ENCODE results near the gene CD302.

CD302 gene

GRCh38 chr2:159811232-159811631, 13.2 kb upstream of the CD302 start:
- H3K4me3 ChIP-seq (ENCODE audit: low read length): no peak overlapping the region
- H3K9ac ChIP-seq (ENCODE audit: low read depth, low read length): no peak overlapping the region
- no peaks in the 10 kb centered on the region for H3K9me3 ChIP-seq (ENCODE audit: insufficient read depth, low read depth, low read length)
- no peaks in the 10 kb centered on the region for H3K27me3 ChIP-seq (ENCODE audit: insufficient read depth, low read length)
- no peak overlapping the region for H3K27ac ChIP-seq (ENCODE audit: low read depth, low read length)
- 90% methylated on average over 4 of the region's 4 CpGs for WGBS
- H3K36me3 ChIP-seq (ENCODE audit: insufficient read depth, low read length): no peaks in the 10 kb centered on the region
- H3K4me1 ChIP-seq (ENCODE audit: insufficient read depth, low read length): no peaks in the 10 kb centered on the region

DNA sequence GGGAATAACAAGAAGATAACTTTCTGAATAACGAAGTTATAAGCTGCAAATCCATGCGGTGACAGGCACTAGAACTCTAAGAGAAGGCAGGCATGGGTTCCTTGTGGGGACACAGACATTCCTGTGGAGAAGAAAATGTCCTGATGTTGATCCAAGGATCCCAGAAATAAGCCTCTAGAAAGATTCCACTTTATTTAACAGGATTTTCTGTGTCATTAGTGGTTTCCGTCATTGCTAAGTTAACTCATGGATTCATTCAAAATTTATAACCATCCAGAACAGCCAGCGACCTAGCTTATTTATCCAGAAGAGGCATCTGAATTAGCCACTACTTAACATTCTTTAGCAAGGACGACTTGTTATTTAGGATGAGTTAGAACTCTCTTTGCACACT, 10.0 kb upstream of the CD302 start:
- Histone ChIP-seq H3K27me3 (ENCODE audit: insufficient read depth, low read length) (no peaks in the 10 kb centered on the region), H3K9me3 (ENCODE audit: insufficient read depth, low read depth, low read length) (no peaks in the 10 kb centered on the region), H3K4me3 (ENCODE audit: low read length) (no peak overlapping the region), H3K9ac (ENCODE audit: low read depth, low read length) (no peak overlapping the region), H3K27ac (ENCODE audit: low read depth, low read length) (no peak overlapping the region), H3K36me3 (ENCODE audit: insufficient read depth, low read length) (no peaks in the 10 kb centered on the region), H3K4me1 (ENCODE audit: insufficient read depth, low read length) (no peaks in the 10 kb centered on the region)
- WGBS: 90% methylated on average over 5 of the region's 5 CpGs

DNA sequence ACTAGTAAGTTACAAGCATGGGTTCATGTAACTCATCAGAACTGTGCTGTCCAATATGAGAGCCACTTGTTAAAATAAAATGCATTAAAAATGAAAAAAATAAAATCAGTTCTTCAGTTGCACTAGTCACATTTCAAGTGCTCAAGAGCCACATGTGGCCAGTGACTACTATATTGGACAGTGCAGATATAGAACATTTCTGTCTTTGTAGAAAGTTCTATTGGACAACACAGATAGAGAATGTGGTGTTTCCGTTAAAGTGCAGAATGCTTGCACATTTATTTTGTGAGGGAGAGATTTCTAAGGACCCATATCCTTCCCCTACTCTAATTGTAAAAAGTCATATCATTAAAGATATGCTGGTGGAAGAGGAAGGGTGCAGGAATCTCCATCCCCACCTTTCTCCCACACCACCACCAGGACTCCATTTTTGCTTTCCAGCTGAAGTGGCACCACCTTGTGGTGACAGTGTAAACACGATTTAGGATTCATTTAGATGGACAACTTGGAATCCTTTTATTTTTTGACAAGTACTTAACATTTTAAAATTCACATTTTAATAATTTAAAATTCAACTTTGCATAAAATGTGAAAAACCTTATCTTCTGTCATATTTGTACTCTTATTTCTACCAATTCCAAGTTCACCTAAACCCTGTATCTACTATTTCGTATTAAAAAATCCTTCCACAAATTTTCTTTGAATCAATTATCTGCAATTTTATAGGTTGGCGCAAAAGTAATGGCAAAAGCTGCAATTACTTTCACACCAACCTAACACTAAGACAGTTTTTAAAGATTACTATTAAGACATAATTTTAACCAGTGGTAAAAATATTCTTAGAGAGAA, 9.4 kb upstream of the CD302 start:
- Histone ChIP-seq H3K4me1 (ENCODE audit: insufficient read depth, low read length) (no peaks in the 10 kb centered on the region), H3K36me3 (ENCODE audit: insufficient read depth, low read length) (no peaks in the 10 kb centered on the region), H3K9me3 (ENCODE audit: insufficient read depth, low read depth, low read length) (no peaks in the 10 kb centered on the region), H3K27me3 (ENCODE audit: insufficient read depth, low read length) (no peaks in the 10 kb centered on the region), H3K4me3 (ENCODE audit: low read length) (no peak overlapping the region), H3K9ac (ENCODE audit: low read depth, low read length) (no peak overlapping the region), H3K27ac (ENCODE audit: low read depth, low read length) (no peak overlapping the region)
- WGBS: 66% methylated on average over 3 of the region's 4 CpGs

DNA sequence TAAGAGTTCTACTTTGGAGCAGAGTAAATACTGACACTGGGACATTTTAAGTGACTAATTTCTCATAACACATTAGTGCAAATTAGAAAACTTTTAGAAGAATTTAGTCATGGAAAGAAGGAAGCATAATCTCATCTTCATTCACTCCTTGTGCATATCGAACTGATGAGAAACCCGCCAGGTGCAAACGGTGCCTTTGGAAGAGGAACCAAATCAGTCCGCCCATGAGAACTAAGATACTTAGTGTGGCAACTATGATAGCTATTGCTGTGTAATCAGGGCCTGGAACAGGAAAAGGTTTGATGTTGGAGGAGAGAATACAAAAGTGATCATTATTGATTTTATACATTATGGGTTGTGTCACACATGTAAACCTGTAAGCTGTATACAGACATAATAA, 6.9 kb upstream of the CD302 start:
- Histone ChIP-seq H3K9me3 (ENCODE audit: insufficient read depth, low read depth, low read length) (no peaks in the 10 kb centered on the region), H3K4me3 (ENCODE audit: low read length) (no peak overlapping the region), H3K36me3 (ENCODE audit: insufficient read depth, low read length) (no peaks in the 10 kb centered on the region), H3K27ac (ENCODE audit: low read depth, low read length) (no peak overlapping the region), H3K4me1 (ENCODE audit: insufficient read depth, low read length) (no peaks in the 10 kb centered on the region), H3K9ac (ENCODE audit: low read depth, low read length) (no peak overlapping the region), H3K27me3 (ENCODE audit: insufficient read depth, low read length) (peaks cover 7% of the 10 kb centered on the region)
- 95% methylated on average over 4 of the region's 4 CpGs for WGBS

DNA sequence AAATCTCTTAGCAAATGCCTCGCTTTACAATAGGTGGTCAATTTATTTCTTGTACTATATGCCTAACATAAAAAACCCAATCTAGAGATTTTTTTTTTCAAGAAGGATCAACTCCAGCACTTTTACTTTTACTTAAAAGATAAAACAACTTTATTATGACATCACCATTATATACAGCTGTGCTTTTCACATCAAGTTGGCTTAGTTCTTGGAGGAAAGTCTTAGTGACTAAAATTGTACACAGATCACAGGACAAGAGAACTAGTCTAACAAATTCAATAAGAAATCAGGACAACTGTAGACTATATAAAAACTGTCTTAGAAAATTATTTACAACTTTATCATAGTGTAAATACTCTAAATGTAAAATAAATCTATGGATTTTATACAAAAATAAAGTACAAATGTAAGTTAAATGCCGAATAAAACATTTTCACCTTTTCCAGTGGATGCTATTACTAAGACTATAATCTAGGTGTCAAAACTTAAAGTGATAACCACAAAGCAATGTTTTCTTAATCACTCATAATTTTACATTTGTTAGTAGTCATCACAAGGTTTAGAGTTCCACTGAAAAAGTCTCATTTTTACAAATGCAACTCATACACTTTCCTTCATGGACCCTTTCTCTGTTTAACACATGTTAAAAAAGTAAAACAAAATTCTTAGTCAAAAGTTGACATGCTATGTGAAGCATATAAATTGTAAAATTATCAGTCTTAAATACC, 5.4 kb upstream of the CD302 start:
- 100% methylated on average over 1 of the region's 2 CpGs for WGBS
- Histone ChIP-seq H3K36me3 (ENCODE audit: insufficient read depth, low read length) (no peaks in the 10 kb centered on the region), H3K27ac (ENCODE audit: low read depth, low read length) (no peak overlapping the region), H3K9ac (ENCODE audit: low read depth, low read length) (no peak overlapping the region), H3K4me1 (ENCODE audit: insufficient read depth, low read length) (no peaks in the 10 kb centered on the region), H3K4me3 (ENCODE audit: low read length) (no peak overlapping the region), H3K9me3 (ENCODE audit: insufficient read depth, low read depth, low read length) (no peaks in the 10 kb centered on the region), H3K27me3 (ENCODE audit: insufficient read depth, low read length) (peaks cover 22% of the 10 kb centered on the region)

DNA sequence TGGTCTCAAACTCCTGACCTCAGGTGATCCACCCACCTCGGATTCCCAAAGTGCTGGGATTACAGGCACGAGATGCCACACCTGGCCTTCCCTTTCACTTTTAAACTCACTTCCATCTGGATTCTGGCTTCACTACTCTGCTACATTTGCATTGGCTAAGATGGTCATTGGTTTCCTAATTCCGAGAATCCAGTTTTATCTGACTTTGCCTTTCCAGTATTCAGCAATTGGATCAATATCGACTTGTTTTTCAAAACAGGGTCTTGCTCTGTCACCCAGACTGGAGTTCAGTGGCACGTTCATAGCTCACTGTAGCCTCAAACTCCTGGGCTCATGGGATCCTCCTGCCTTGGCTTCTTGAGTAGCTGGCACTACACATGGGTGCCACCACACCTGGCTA, 4.7 kb upstream of the CD302 start:
- Histone ChIP-seq H3K4me3 (ENCODE audit: low read length) (no peak overlapping the region), H3K27ac (ENCODE audit: low read depth, low read length) (no peak overlapping the region), H3K4me1 (ENCODE audit: insufficient read depth, low read length) (no peaks in the 10 kb centered on the region), H3K27me3 (ENCODE audit: insufficient read depth, low read length) (peaks cover 29% of the 10 kb centered on the region), H3K9me3 (ENCODE audit: insufficient read depth, low read depth, low read length) (no peaks in the 10 kb centered on the region), H3K36me3 (ENCODE audit: insufficient read depth, low read length) (no peaks in the 10 kb centered on the region), H3K9ac (ENCODE audit: low read depth, low read length) (no peak overlapping the region)
- 87% methylated on average over 5 of the region's 5 CpGs for WGBS

- WGBS: 67% methylated on average over 1 of the region's 1 CpG
Observed at GRCh38 chr2:159799833-159800232, 1.8 kb upstream of the CD302 start.

DNA sequence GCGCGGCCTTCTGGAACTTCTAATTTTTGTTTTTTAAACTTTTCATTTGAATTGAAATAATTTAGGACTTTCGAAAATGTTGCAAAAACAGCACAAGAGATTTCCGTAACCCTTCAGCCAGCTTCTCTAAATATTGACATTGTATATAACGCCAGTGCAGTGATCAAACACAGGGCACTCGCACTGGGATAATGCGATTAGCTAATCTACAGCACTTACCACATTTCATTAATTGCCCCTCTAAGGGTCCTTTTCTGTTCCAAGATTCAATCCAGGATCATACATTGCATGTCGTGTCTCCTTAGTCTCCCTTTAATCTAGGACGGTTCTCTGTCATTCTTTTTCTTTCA, 343 bp upstream of the CD302 start:
- H3K27me3 ChIP-seq (ENCODE audit: insufficient read depth, low read length): peaks cover 54% of the 10 kb centered on the region
- no peaks in the 10 kb centered on the region for H3K9me3 ChIP-seq (ENCODE audit: insufficient read depth, low read depth, low read length)
- no peak overlapping the region for H3K27ac ChIP-seq (ENCODE audit: low read depth, low read length)
- no peak overlapping the region for H3K9ac ChIP-seq (ENCODE audit: low read depth, low read length)
- peaks cover 4% of the 10 kb centered on the region for H3K4me1 ChIP-seq (ENCODE audit: insufficient read depth, low read length)
- peak overlapping the region; percentile 80 for H3K4me3 ChIP-seq (ENCODE audit: low read length)
- 64% methylated on average over 9 of the region's 9 CpGs for WGBS
- H3K36me3 ChIP-seq (ENCODE audit: insufficient read depth, low read length): no peaks in the 10 kb centered on the region

More at GRCh38 chr2:159799833-159800232, 1.8 kb upstream of the CD302 start:
- H3K9me3 ChIP-seq (ENCODE audit: insufficient read depth, low read depth, low read length): no peaks in the 10 kb centered on the region
- H3K27ac ChIP-seq (ENCODE audit: low read depth, low read length): no peak overlapping the region
- peaks cover 54% of the 10 kb centered on the region for H3K27me3 ChIP-seq (ENCODE audit: insufficient read depth, low read length)
- no peak overlapping the region for H3K4me3 ChIP-seq (ENCODE audit: low read length)
- H3K9ac ChIP-seq (ENCODE audit: low read depth, low read length): no peak overlapping the region
- H3K4me1 ChIP-seq (ENCODE audit: insufficient read depth, low read length): peaks cover 4% of the 10 kb centered on the region
- H3K36me3 ChIP-seq (ENCODE audit: insufficient read depth, low read length): no peaks in the 10 kb centered on the region

DNA sequence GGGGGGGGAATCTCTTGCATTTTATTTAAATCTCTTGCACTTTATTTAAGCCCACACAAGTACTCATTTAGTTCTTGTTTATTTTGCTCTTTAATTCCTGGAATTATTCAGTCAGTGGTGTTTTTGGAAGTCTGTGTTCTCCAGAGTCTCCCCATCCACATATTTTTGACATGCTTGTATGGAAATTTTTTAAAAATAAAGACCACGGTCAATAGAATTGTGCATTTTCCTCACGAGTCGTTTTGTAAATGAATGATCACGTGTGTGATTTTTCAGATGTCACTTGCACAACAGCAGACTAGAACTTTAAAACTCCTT, 824 bp downstream of the CD302 start:
- Histone ChIP-seq H3K27ac (ENCODE audit: low read depth, low read length) (no peak overlapping the region), H3K9ac (ENCODE audit: low read depth, low read length) (no peak overlapping the region), H3K4me1 (ENCODE audit: insufficient read depth, low read length) (peaks cover 4% of the 10 kb centered on the region), H3K4me3 (ENCODE audit: low read length) (peak overlapping the region; percentile 80), H3K36me3 (ENCODE audit: insufficient read depth, low read length) (no peaks in the 10 kb centered on the region), H3K9me3 (ENCODE audit: insufficient read depth, low read depth, low read length) (no peaks in the 10 kb centered on the region), H3K27me3 (ENCODE audit: insufficient read depth, low read length) (peaks cover 54% of the 10 kb centered on the region)
- 64% methylated on average over 4 of the region's 4 CpGs for WGBS

DNA sequence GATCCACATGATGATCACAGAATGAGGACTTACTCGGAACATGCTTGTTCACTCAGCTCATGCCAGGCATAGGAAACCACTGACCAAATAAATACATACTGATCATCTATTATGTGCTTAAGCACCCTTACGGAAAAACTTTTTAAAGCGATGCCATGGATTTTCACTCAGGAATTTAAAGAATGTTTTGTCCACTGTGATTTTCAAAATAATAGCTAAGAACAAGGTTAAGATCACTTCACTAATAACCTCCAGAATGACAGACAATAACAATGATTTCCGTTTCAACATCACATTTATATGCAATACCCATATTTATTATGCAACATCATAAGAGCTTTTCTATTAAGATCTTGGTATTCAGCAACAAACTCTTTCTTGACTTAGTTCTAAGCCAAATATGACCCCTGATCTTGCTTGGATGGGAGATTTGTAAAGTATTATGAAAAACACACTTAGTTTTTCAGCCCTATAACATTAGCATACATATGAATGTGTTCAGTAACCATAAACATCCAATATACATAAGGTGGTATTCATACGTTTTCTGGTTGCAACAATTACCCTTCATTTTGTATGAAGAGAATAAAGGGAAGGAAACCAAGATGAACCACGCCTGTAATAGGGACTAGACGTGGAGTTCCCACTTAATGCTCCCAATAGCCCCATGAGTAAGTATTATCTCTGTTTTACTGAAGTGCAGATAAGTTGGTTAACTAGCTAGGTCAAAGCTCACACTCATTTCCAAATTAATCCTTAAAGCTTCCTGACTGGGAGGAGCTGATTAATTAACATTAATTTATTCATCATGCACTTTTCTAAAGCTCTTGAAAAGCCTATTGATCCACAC, 1.9 kb downstream of the CD302 start:
- H3K36me3 ChIP-seq (ENCODE audit: insufficient read depth, low read length): no peaks in the 10 kb centered on the region
- no peak overlapping the region for H3K27ac ChIP-seq (ENCODE audit: low read depth, low read length)
- no peak overlapping the region for H3K9ac ChIP-seq (ENCODE audit: low read depth, low read length)
- H3K9me3 ChIP-seq (ENCODE audit: insufficient read depth, low read depth, low read length): no peaks in the 10 kb centered on the region
- H3K4me3 ChIP-seq (ENCODE audit: low read length): no peak overlapping the region
- peaks cover 4% of the 10 kb centered on the region for H3K4me1 ChIP-seq (ENCODE audit: insufficient read depth, low read length)
- WGBS: 90% methylated on average over 7 of the region's 7 CpGs
- H3K27me3 ChIP-seq (ENCODE audit: insufficient read depth, low read length): peaks cover 54% of the 10 kb centered on the region

DNA sequence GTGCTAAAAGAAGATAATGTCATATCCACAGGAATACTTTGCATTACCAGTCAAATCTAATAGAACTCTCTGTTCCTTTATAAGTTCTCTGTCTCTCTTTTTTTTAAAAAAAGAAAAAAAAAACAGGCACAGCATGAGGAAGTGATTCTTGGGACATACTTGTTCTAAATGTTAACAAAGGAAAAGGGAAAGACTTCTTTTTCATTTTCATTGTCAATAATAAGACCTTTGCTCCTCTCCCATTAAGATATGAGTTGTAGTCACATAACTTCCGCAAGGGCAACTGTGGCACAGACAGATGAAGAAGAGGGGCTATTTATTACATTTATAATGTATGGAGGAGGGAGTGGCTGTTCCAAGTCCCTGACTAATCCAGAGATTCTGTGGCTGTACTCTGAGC, 4.7 kb downstream of the CD302 start:
- Histone ChIP-seq H3K36me3 (ENCODE audit: insufficient read depth, low read length) (no peaks in the 10 kb centered on the region), H3K27me3 (ENCODE audit: insufficient read depth, low read length) (peaks cover 31% of the 10 kb centered on the region), H3K4me3 (ENCODE audit: low read length) (no peak overlapping the region), H3K27ac (ENCODE audit: low read depth, low read length) (no peak overlapping the region), H3K4me1 (ENCODE audit: insufficient read depth, low read length) (peaks cover 5% of the 10 kb centered on the region), H3K9me3 (ENCODE audit: insufficient read depth, low read depth, low read length) (no peaks in the 10 kb centered on the region), H3K9ac (ENCODE audit: low read depth, low read length) (no peak overlapping the region)
- WGBS: 100% methylated on average over 1 of the region's 1 CpG

All from HUES64 (cell line).